ENCODE measurements around the gene HORMAD1. TPM values are rescaled to one million over a fixed set of nuclear protein-coding genes. Genes with fewer than 3 reads are reported as not detected.
"Not testable (repeated sequence)": the region's sequence is repeated elsewhere in the genome, so short reads cannot be mapped to it uniquely, and the experiment has no call there.

Gene HORMAD1
- total and polyA plus RNA-seq, 2 experiments from 2014 or later: 0.50 TPM; not detected in 1

DNA sequence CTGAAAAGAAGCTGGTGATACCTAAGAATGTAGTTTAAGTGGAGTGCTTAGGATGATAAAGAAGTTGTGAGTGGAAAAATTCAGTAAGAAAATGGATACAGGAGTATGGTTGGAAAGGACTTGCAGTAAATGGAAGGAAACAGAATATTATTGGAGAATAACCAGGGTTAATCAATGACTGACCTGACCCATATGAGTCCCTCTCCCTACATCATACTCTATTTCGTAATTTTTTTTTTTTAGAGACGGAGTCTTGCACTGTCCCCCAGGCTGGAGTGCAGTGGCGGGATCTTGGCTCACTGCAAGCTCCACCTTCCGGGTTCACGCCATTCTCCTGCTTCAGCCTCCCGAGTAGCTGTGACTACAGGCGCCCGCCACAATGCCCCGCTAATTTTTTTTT lies 57.9 kb downstream of the HORMAD1 start:
- no peaks in the 10 kb centered on the region for H3K36me3 ChIP-seq (replicated peaks; ENCODE audit: insufficient read depth, low read depth)
- H3K27me3 ChIP-seq: no peaks in the 10 kb centered on the region
- no peak overlapping the region for H3K27ac ChIP-seq
- H3K9me3 ChIP-seq (ENCODE audit: low read depth): no peaks in the 10 kb centered on the region
- no peaks in the 10 kb centered on the region for H3K9me2 ChIP-seq (replicated peaks; ENCODE audit: insufficient read depth)
- no peaks in the 10 kb centered on the region for H4K20me1 ChIP-seq (ENCODE audit: insufficient read depth, poor library complexity, severe bottlenecking)
- no peaks in the 10 kb centered on the region for H3K79me2 ChIP-seq
- DNase-seq (ENCODE audit: low spot score): no peak
- whole genome bisulfite sequencing (ENCODE audit: low lambda C conversion rate, missing lambda C conversion rate): 97% methylated on average over 9 of the region's 9 CpGs
- no peak overlapping the region for H2AFZ ChIP-seq
- TF ChIP-seq CTCF (IDR thresholded peaks at IDR 0.05; ENCODE audit: poor library complexity) (no peak), EZH2phosphoT487 (IDR thresholded peaks at IDR 0.05; ENCODE audit: low read depth, severe bottlenecking, unreplicated experiment) (no peak), EZH2 (IDR thresholded peaks at IDR 0.05; ENCODE audit: borderline replicate concordance) (no peak)
- no peaks in the 10 kb centered on the region for H3K4me1 ChIP-seq (ENCODE audit: insufficient read depth)
- H3K4me3 ChIP-seq: no peak overlapping the region
- H3K4me2 ChIP-seq: no peak overlapping the region

GRCh38 chr1:150661156-150661555 lies 59.5 kb downstream of the HORMAD1 start:
- no peak for TF ChIP-seq EZH2phosphoT487 (IDR thresholded peaks at IDR 0.05; ENCODE audit: low read depth, severe bottlenecking, unreplicated experiment)
- TF ChIP-seq EZH2 (IDR thresholded peaks at IDR 0.05; ENCODE audit: borderline replicate concordance): no peak
- no peak for TF ChIP-seq CTCF (IDR thresholded peaks at IDR 0.05; ENCODE audit: poor library complexity)
- 98% methylated on average over 5 of the region's 5 CpGs for WGBS (ENCODE audit: low lambda C conversion rate, missing lambda C conversion rate)
- H3K4me1 ChIP-seq (ENCODE audit: insufficient read depth): no peaks in the 10 kb centered on the region

GRCh38 chr1:150660584-150660983 lies 60.1 kb downstream of the HORMAD1 start:
- Histone ChIP-seq H3K36me3 (replicated peaks; ENCODE audit: insufficient read depth, low read depth) (no peaks in the 10 kb centered on the region), H3K4me1 (ENCODE audit: insufficient read depth) (no peaks in the 10 kb centered on the region), H2AFZ (no peak overlapping the region), H4K20me1 (ENCODE audit: insufficient read depth, poor library complexity, severe bottlenecking) (no peaks in the 10 kb centered on the region), H3K9me2 (replicated peaks; ENCODE audit: insufficient read depth) (no peaks in the 10 kb centered on the region), H3K27ac (no peak overlapping the region), H3K4me3 (no peak overlapping the region), H3K4me2 (no peak overlapping the region), H3K79me2 (no peaks in the 10 kb centered on the region), H3K9me3 (ENCODE audit: low read depth) (no peaks in the 10 kb centered on the region), H3K27me3 (no peaks in the 10 kb centered on the region)
- no peak for DNase-seq (ENCODE audit: low spot score)
- WGBS (ENCODE audit: low lambda C conversion rate, missing lambda C conversion rate): 76% methylated on average over 4 of the region's 4 CpGs
- no peak for TF ChIP-seq EZH2 (IDR thresholded peaks at IDR 0.05; ENCODE audit: borderline replicate concordance)
- no peak for TF ChIP-seq CTCF (IDR thresholded peaks at IDR 0.05; ENCODE audit: poor library complexity)
- TF ChIP-seq EZH2phosphoT487 (IDR thresholded peaks at IDR 0.05; ENCODE audit: low read depth, severe bottlenecking, unreplicated experiment): no peak

More at GRCh38 chr1:150661156-150661555, 59.5 kb downstream of the HORMAD1 start:
- Histone ChIP-seq H3K27ac (no peak overlapping the region), H3K4me3 (no peak overlapping the region), H3K27me3 (no peaks in the 10 kb centered on the region), H3K79me2 (no peaks in the 10 kb centered on the region), H2AFZ (no peak overlapping the region), H3K9me2 (replicated peaks; ENCODE audit: insufficient read depth) (no peaks in the 10 kb centered on the region), H3K9me3 (ENCODE audit: low read depth) (no peaks in the 10 kb centered on the region), H4K20me1 (ENCODE audit: insufficient read depth, poor library complexity, severe bottlenecking) (no peaks in the 10 kb centered on the region), H3K4me2 (no peak overlapping the region), H3K36me3 (replicated peaks; ENCODE audit: insufficient read depth, low read depth) (no peaks in the 10 kb centered on the region)
- no peak for DNase-seq (ENCODE audit: low spot score)

GRCh38 chr1:150657064-150657463 lies 63.6 kb downstream of the HORMAD1 start:
- WGBS (ENCODE audit: low lambda C conversion rate, missing lambda C conversion rate): 87% methylated on average over 4 of the region's 4 CpGs
- not testable (repeated sequence) for H3K36me3 ChIP-seq (replicated peaks; ENCODE audit: insufficient read depth, low read depth); H3K4me2 ChIP-seq; H3K27ac ChIP-seq; H4K20me1 ChIP-seq (ENCODE audit: insufficient read depth, poor library complexity, severe bottlenecking); H3K4me3 ChIP-seq; H3K4me1 ChIP-seq (ENCODE audit: insufficient read depth); H2AFZ ChIP-seq; H3K27me3 ChIP-seq; H3K9me2 ChIP-seq (replicated peaks; ENCODE audit: insufficient read depth); DNase-seq (ENCODE audit: low spot score); H3K79me2 ChIP-seq; H3K9me3 ChIP-seq (ENCODE audit: low read depth)

GRCh38 chr1:150654635-150655034 lies 66.1 kb downstream of the HORMAD1 start:
- H3K4me2 ChIP-seq; H3K4me3 ChIP-seq; H2AFZ ChIP-seq; DNase-seq (ENCODE audit: low spot score); H3K27me3 ChIP-seq; H3K79me2 ChIP-seq; H4K20me1 ChIP-seq (ENCODE audit: insufficient read depth, poor library complexity, severe bottlenecking); H3K36me3 ChIP-seq (replicated peaks; ENCODE audit: insufficient read depth, low read depth); H3K27ac ChIP-seq; H3K9me3 ChIP-seq (ENCODE audit: low read depth); H3K9me2 ChIP-seq (replicated peaks; ENCODE audit: insufficient read depth); H3K4me1 ChIP-seq (ENCODE audit: insufficient read depth): not testable (repeated sequence)
- 92% methylated on average over 10 of the region's 10 CpGs for WGBS (ENCODE audit: low lambda C conversion rate, missing lambda C conversion rate)

Measured in hepatocyte (in vitro differentiated cells).